ENCODE data around the gene SLC4A4.

SLC4A4 gene

GRCh38 chr4:71568131-71568530, 229.3 kb downstream of the SLC4A4 start:
- H3K4me1 ChIP-seq (ENCODE audit: control insufficient read depth in 1 of 2, insufficient read depth in 2 of 2, low read length in 2 of 2) = no peaks in the 10 kb centered on the region
- no peak overlapping the region for H3K27ac ChIP-seq (ENCODE audit: low read depth, low read length)
- H3K9me3 ChIP-seq (ENCODE audit: control insufficient read depth in 1 of 2, low read length in 2 of 2) = no peaks in the 10 kb centered on the region
- no peaks in the 10 kb centered on the region for H3K27me3 ChIP-seq (ENCODE audit: control insufficient read depth in 1 of 2, insufficient read depth in 2 of 2, low read length in 2 of 2)
- no peak overlapping the region for H3K9ac ChIP-seq (ENCODE audit: low read depth in 1 of 2, low read length in 2 of 2)
- H3K4me3 ChIP-seq (ENCODE audit: low read depth in 1 of 2, low read length in 2 of 2) = no peak overlapping the region
- H3K36me3 ChIP-seq (ENCODE audit: control insufficient read depth in 1 of 2, insufficient read depth in 2 of 2, low read length in 2 of 2) = peaks cover 4 to 8% of the 10 kb centered on the region in 2 donors

GRCh38 chr4:71570492-71570891, 231.7 kb downstream of the SLC4A4 start:
- H3K9ac ChIP-seq (ENCODE audit: low read depth in 1 of 2, low read length in 2 of 2) = no peak overlapping the region
- no peak overlapping the region for H3K27ac ChIP-seq (ENCODE audit: low read depth, low read length)
- no peak overlapping the region for H3K4me3 ChIP-seq (ENCODE audit: low read depth in 1 of 2, low read length in 2 of 2)
- no peaks in the 10 kb centered on the region for H3K9me3 ChIP-seq (ENCODE audit: control insufficient read depth in 1 of 2, low read length in 2 of 2)
- H3K36me3 ChIP-seq (ENCODE audit: control insufficient read depth in 1 of 2, insufficient read depth in 2 of 2, low read length in 2 of 2) = peaks cover 2 to 4% of the 10 kb centered on the region in 2 donors
- no peaks in the 10 kb centered on the region for H3K4me1 ChIP-seq (ENCODE audit: control insufficient read depth in 1 of 2, insufficient read depth in 2 of 2, low read length in 2 of 2)
- H3K27me3 ChIP-seq (ENCODE audit: control insufficient read depth in 1 of 2, insufficient read depth in 2 of 2, low read length in 2 of 2) = no peaks in the 10 kb centered on the region

GRCh38 chr4:71571346-71571745, 232.5 kb downstream of the SLC4A4 start:
- H3K9ac ChIP-seq (ENCODE audit: low read depth in 1 of 2, low read length in 2 of 2) = no peak overlapping the region
- H3K27me3 ChIP-seq (ENCODE audit: control insufficient read depth in 1 of 2, insufficient read depth in 2 of 2, low read length in 2 of 2) = no peaks in the 10 kb centered on the region
- H3K9me3 ChIP-seq (ENCODE audit: control insufficient read depth in 1 of 2, low read length in 2 of 2) = no peaks in the 10 kb centered on the region
- H3K27ac ChIP-seq (ENCODE audit: low read depth, low read length) = no peak overlapping the region
- H3K4me3 ChIP-seq (ENCODE audit: low read depth in 1 of 2, low read length in 2 of 2) = no peak overlapping the region
- peaks cover 2 to 4% of the 10 kb centered on the region in 2 donors for H3K36me3 ChIP-seq (ENCODE audit: control insufficient read depth in 1 of 2, insufficient read depth in 2 of 2, low read length in 2 of 2)
- no peaks in the 10 kb centered on the region for H3K4me1 ChIP-seq (ENCODE audit: control insufficient read depth in 1 of 2, insufficient read depth in 2 of 2, low read length in 2 of 2)

GRCh38 chr4:71583971-71584370, 245.2 kb downstream of the SLC4A4 start:
- Histone ChIP-seq H3K36me3 (ENCODE audit: control insufficient read depth in 1 of 2, insufficient read depth in 2 of 2, low read length in 2 of 2) (no peaks in the 10 kb centered on the region), H3K4me3 (ENCODE audit: low read depth in 1 of 2, low read length in 2 of 2) (no peak overlapping the region), H3K9ac (ENCODE audit: low read depth in 1 of 2, low read length in 2 of 2) (no peak overlapping the region), H3K27me3 (ENCODE audit: control insufficient read depth in 1 of 2, insufficient read depth in 2 of 2, low read length in 2 of 2) (no peaks in the 10 kb centered on the region), H3K4me1 (ENCODE audit: control insufficient read depth in 1 of 2, insufficient read depth in 2 of 2, low read length in 2 of 2) (no peaks in the 10 kb centered on the region), H3K9me3 (ENCODE audit: control insufficient read depth in 1 of 2, low read length in 2 of 2) (peaks cover 0 to 6% of the 10 kb centered on the region in 2 donors), H3K27ac (ENCODE audit: low read depth, low read length) (no peak overlapping the region)

- H3K4me3 ChIP-seq (ENCODE audit: low read depth in 1 of 2, low read length in 2 of 2) = no peak overlapping the region
- no peaks in the 10 kb centered on the region for H3K36me3 ChIP-seq (ENCODE audit: control insufficient read depth in 1 of 2, insufficient read depth in 2 of 2, low read length in 2 of 2)
- H3K4me1 ChIP-seq (ENCODE audit: control insufficient read depth in 1 of 2, insufficient read depth in 2 of 2, low read length in 2 of 2) = no peaks in the 10 kb centered on the region
- H3K27me3 ChIP-seq (ENCODE audit: control insufficient read depth in 1 of 2, insufficient read depth in 2 of 2, low read length in 2 of 2) = no peaks in the 10 kb centered on the region
- H3K9me3 ChIP-seq (ENCODE audit: control insufficient read depth in 1 of 2, low read length in 2 of 2) = peaks cover 0 to 6% of the 10 kb centered on the region in 2 donors
- no peak overlapping the region for H3K9ac ChIP-seq (ENCODE audit: low read depth in 1 of 2, low read length in 2 of 2)
- H3K27ac ChIP-seq (ENCODE audit: low read depth, low read length) = no peak overlapping the region
Observed at GRCh38 chr4:71584585-71584984, 245.8 kb downstream of the SLC4A4 start.

GRCh38 chr4:71586087-71586763, 247.4 kb downstream of the SLC4A4 start:
- H3K4me1 ChIP-seq (ENCODE audit: control insufficient read depth in 1 of 2, insufficient read depth in 2 of 2, low read length in 2 of 2) = no peaks in the 10 kb centered on the region
- H3K4me3 ChIP-seq (ENCODE audit: low read depth in 1 of 2, low read length in 2 of 2) = no peak overlapping the region
- H3K27ac ChIP-seq (ENCODE audit: low read depth, low read length) = no peak overlapping the region

GRCh38 chr4:71587995-71588394, 249.2 kb downstream of the SLC4A4 start:
- Histone ChIP-seq H3K9me3 (ENCODE audit: control insufficient read depth in 1 of 2, low read length in 2 of 2) (no peaks in the 10 kb centered on the region), H3K27me3 (ENCODE audit: control insufficient read depth in 1 of 2, insufficient read depth in 2 of 2, low read length in 2 of 2) (no peaks in the 10 kb centered on the region), H3K27ac (ENCODE audit: low read depth, low read length) (no peak overlapping the region), H3K4me3 (ENCODE audit: low read depth in 1 of 2, low read length in 2 of 2) (no peak overlapping the region), H3K4me1 (ENCODE audit: control insufficient read depth in 1 of 2, insufficient read depth in 2 of 2, low read length in 2 of 2) (no peaks in the 10 kb centered on the region), H3K9ac (ENCODE audit: low read depth in 1 of 2, low read length in 2 of 2) (no peak overlapping the region), H3K36me3 (ENCODE audit: control insufficient read depth in 1 of 2, insufficient read depth in 2 of 2, low read length in 2 of 2) (no peaks in the 10 kb centered on the region)

More at GRCh38 chr4:71586087-71586763, 247.4 kb downstream of the SLC4A4 start:
- Histone ChIP-seq H3K9ac (ENCODE audit: low read depth in 1 of 2, low read length in 2 of 2) (no peak overlapping the region), H3K36me3 (ENCODE audit: control insufficient read depth in 1 of 2, insufficient read depth in 2 of 2, low read length in 2 of 2) (no peaks in the 10 kb centered on the region), H3K9me3 (ENCODE audit: control insufficient read depth in 1 of 2, low read length in 2 of 2) (peaks cover 0 to 6% of the 10 kb centered on the region in 2 donors), H3K27me3 (ENCODE audit: control insufficient read depth in 1 of 2, insufficient read depth in 2 of 2, low read length in 2 of 2) (no peaks in the 10 kb centered on the region)

- Histone ChIP-seq H3K36me3 (ENCODE audit: control insufficient read depth in 1 of 2, insufficient read depth in 2 of 2, low read length in 2 of 2) (no peaks in the 10 kb centered on the region), H3K9ac (ENCODE audit: low read depth in 1 of 2, low read length in 2 of 2) (no peak overlapping the region), H3K4me1 (ENCODE audit: control insufficient read depth in 1 of 2, insufficient read depth in 2 of 2, low read length in 2 of 2) (no peaks in the 10 kb centered on the region), H3K9me3 (ENCODE audit: control insufficient read depth in 1 of 2, low read length in 2 of 2) (no peaks in the 10 kb centered on the region), H3K4me3 (ENCODE audit: low read depth in 1 of 2, low read length in 2 of 2) (no peak overlapping the region), H3K27me3 (ENCODE audit: control insufficient read depth in 1 of 2, insufficient read depth in 2 of 2, low read length in 2 of 2) (no peaks in the 10 kb centered on the region), H3K27ac (ENCODE audit: low read depth, low read length) (no peak overlapping the region)
Observed at GRCh38 chr4:71592793-71593192, 254.0 kb downstream of the SLC4A4 start.

- no peaks in the 10 kb centered on the region for H3K4me1 ChIP-seq (ENCODE audit: control insufficient read depth in 1 of 2, insufficient read depth in 2 of 2, low read length in 2 of 2)
- no peak overlapping the region for H3K9ac ChIP-seq (ENCODE audit: low read depth in 1 of 2, low read length in 2 of 2)
- H3K27me3 ChIP-seq (ENCODE audit: control insufficient read depth in 1 of 2, insufficient read depth in 2 of 2, low read length in 2 of 2) = no peaks in the 10 kb centered on the region
- no peaks in the 10 kb centered on the region for H3K36me3 ChIP-seq (ENCODE audit: control insufficient read depth in 1 of 2, insufficient read depth in 2 of 2, low read length in 2 of 2)
- no peak overlapping the region for H3K27ac ChIP-seq (ENCODE audit: low read depth, low read length)
- no peak overlapping the region for H3K4me3 ChIP-seq (ENCODE audit: low read depth in 1 of 2, low read length in 2 of 2)
- H3K9me3 ChIP-seq (ENCODE audit: control insufficient read depth in 1 of 2, low read length in 2 of 2) = no peaks in the 10 kb centered on the region
Observed at GRCh38 chr4:71593311-71593710, 254.5 kb downstream of the SLC4A4 start.

- H3K36me3 ChIP-seq (ENCODE audit: control insufficient read depth in 1 of 2, insufficient read depth in 2 of 2, low read length in 2 of 2) = no peaks in the 10 kb centered on the region
- H3K4me3 ChIP-seq (ENCODE audit: low read depth in 1 of 2, low read length in 2 of 2) = no peak overlapping the region
- no peaks in the 10 kb centered on the region for H3K27me3 ChIP-seq (ENCODE audit: control insufficient read depth in 1 of 2, insufficient read depth in 2 of 2, low read length in 2 of 2)
- no peak overlapping the region for H3K9ac ChIP-seq (ENCODE audit: low read depth in 1 of 2, low read length in 2 of 2)
- H3K4me1 ChIP-seq (ENCODE audit: control insufficient read depth in 1 of 2, insufficient read depth in 2 of 2, low read length in 2 of 2) = peaks cover 5 to 18% of the 10 kb centered on the region in 2 donors
- H3K27ac ChIP-seq (ENCODE audit: low read depth, low read length) = no peak overlapping the region
- no peaks in the 10 kb centered on the region for H3K9me3 ChIP-seq (ENCODE audit: control insufficient read depth in 1 of 2, low read length in 2 of 2)
Observed at GRCh38 chr4:71595576-71596108, 256.8 kb downstream of the SLC4A4 start.
